ENCODE measurements around the gene ITGB2. TPM values are rescaled to one million over a fixed set of nuclear protein-coding genes. Genes with fewer than 3 reads are reported as not detected.

ITGB2 gene
- total RNA-seq, 4 donors from 2014 or later: 32.7 to 87.3 (median 56.2) TPM

- Histone ChIP-seq H3K36me3 (no peaks in the 10 kb centered on the region), H3K4me1 (no peaks in the 10 kb centered on the region), H3K27me3 (no peaks in the 10 kb centered on the region), H3K27ac (no peak overlapping the region), H3K4me3 (no peak overlapping the region), H3K9me3 (no peaks in the 10 kb centered on the region)
- no peak for DNase-seq (ENCODE audit: low spot score in 2 of 2)
- TF ChIP-seq POLR2A (IDR thresholded peaks at IDR 0.05) (no peak), EP300 (IDR thresholded peaks at IDR 0.05) (no peak)
- WGBS, 2 donors: 88 to 89% methylated on average over 59 to 64 of the region's 64 CpGs
Observed at GRCh38 chr21:44888581-44889550, 31.8 kb downstream of the ITGB2 start.

GRCh38 chr21:44887807-44888580 lies 32.7 kb downstream of the ITGB2 start:
- H3K4me3 ChIP-seq: no peak overlapping the region
- H3K9me3 ChIP-seq: no peaks in the 10 kb centered on the region
- 70 to 86% methylated on average over 7 to 15 of the region's 24 CpGs for whole genome bisulfite sequencing, 2 donors
- TF ChIP-seq EP300 (IDR thresholded peaks at IDR 0.05): no peak
- TF ChIP-seq CTCF (IDR thresholded peaks at IDR 0.05): no peak
- no peak for TF ChIP-seq POLR2A (IDR thresholded peaks at IDR 0.05)
- H3K36me3 ChIP-seq: no peaks in the 10 kb centered on the region
- no peak overlapping the region for H3K27ac ChIP-seq
- H3K27me3 ChIP-seq: no peaks in the 10 kb centered on the region
- no peaks in the 10 kb centered on the region for H3K4me1 ChIP-seq
- no peak for DNase-seq (ENCODE audit: low spot score in 2 of 2)

GRCh38 chr21:44887126-44887806 lies 33.4 kb downstream of the ITGB2 start:
- no peak for DNase-seq (ENCODE audit: low spot score in 2 of 2)
- H3K27ac ChIP-seq: no peak overlapping the region
- H3K9me3 ChIP-seq: no peaks in the 10 kb centered on the region
- H3K4me1 ChIP-seq: no peaks in the 10 kb centered on the region
- WGBS, 2 donors: 81 to 87% methylated on average over 6 to 10 of the region's 11 CpGs
- no peaks in the 10 kb centered on the region for H3K27me3 ChIP-seq
- H3K36me3 ChIP-seq: no peaks in the 10 kb centered on the region
- no peak for TF ChIP-seq EP300 (IDR thresholded peaks at IDR 0.05)
- no peak for TF ChIP-seq POLR2A (IDR thresholded peaks at IDR 0.05)
- no peak for TF ChIP-seq CTCF (IDR thresholded peaks at IDR 0.05)
- H3K4me3 ChIP-seq: no peak overlapping the region

GRCh38 chr21:44886113-44887075 lies 34.3 kb downstream of the ITGB2 start:
- H3K9me3 ChIP-seq: no peaks in the 10 kb centered on the region
- 81 to 86% methylated on average over 36 to 40 of the region's 44 CpGs for WGBS, 2 donors
- TF ChIP-seq EP300 (IDR thresholded peaks at IDR 0.05) (no peak), POLR2A (IDR thresholded peaks at IDR 0.05) (no peak), CTCF (IDR thresholded peaks at IDR 0.05) (no peak)
- no peaks in the 10 kb centered on the region for H3K36me3 ChIP-seq
- no peak overlapping the region for H3K27ac ChIP-seq
- no peak overlapping the region for H3K4me3 ChIP-seq
- DNase-seq (ENCODE audit: low spot score in 2 of 2): no peak
- H3K27me3 ChIP-seq: no peaks in the 10 kb centered on the region
- peaks cover 0 to 6% (median 3%) of the 10 kb centered on the region in 4 donors for H3K4me1 ChIP-seq

Measured in tibial nerve (tissue), 4 donors.